Activated naive CD8-positive, alpha-beta T cell (primary cell): ENCODE measurements around the gene PRRT2.
A peak's percentile ranks its signal among the peaks of the same experiment; 100 is the strongest.

Experiments used
- H3K27ac Mint-ChIP-seq: one replicate; pipeline ENCODE4 v1.8.0; 2021; ENCODE audit warnings: mixed read lengths
- H3K27me3 Mint-ChIP-seq: one replicate; pipeline ENCODE4 v1.8.0; 2021; ENCODE audit warnings: mixed read lengths
- H3K36me3 Mint-ChIP-seq: one replicate; pipeline ENCODE4 v1.8.0; 2021; ENCODE audit warnings: mixed read lengths
- H3K4me1 Mint-ChIP-seq: one replicate; pipeline ENCODE4 v1.8.0; 2021; ENCODE audit warnings: low read depth, mixed read lengths
- H3K4me3 Mint-ChIP-seq: one replicate; pipeline ENCODE4 v1.8.0; 2021; ENCODE audit warnings: mild to moderate bottlenecking, mixed read lengths
- H3K9me3 Mint-ChIP-seq: one replicate; pipeline ENCODE4 v1.8.0; 2021; ENCODE audit warnings: low read depth, mixed read lengths

Gene PRRT2

DNA sequence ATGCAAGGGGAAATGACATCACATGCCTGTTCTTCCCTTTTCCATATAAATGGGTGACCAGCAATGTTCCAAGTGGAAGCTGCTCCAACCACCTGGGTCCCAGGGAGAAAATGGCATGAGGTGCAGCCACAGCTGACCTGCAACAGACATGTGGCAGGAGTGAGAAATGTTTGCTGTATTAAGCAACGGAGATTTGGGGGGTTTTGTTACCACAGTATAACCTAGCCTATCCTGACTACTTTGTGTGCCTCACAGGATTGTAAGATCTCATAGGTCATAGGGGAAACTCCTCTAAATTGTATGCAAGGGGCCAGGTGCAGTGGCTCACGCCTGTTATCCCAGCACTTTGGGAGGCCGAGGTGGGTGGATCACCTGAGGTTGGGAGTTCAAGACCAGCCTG lies 39.0 kb downstream of the PRRT2 start:
- no peaks in the 10 kb centered on the region for H3K9me3 Mint-ChIP-seq
- H3K36me3 Mint-ChIP-seq: no peaks in the 10 kb centered on the region
- no peak overlapping the region for H3K27ac Mint-ChIP-seq
- no peak overlapping the region for H3K4me3 Mint-ChIP-seq
- no peaks in the 10 kb centered on the region for H3K27me3 Mint-ChIP-seq
- H3K4me1 Mint-ChIP-seq: peaks cover 11% of the 10 kb centered on the region

DNA sequence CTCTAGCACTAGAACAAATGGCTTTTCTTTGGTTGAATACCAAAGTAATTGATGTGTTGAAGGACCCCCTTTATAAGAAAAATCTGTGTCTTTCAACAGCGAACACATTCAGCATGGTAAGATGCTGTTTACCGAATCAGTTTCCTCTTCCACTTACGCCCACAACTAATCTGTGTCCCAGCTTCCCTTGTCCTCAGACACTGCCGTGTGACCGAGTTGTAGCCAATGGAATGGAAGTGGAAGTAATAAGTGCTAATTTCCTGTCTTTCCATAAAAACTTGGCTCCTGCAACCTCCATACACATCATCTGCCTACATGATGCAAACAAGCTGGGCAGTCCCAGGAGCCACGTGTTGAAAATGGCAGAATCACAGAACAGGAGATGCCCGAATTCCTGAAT lies 40.7 kb downstream of the PRRT2 start:
- Mint-ChIP-seq H3K4me1 (peaks cover 8% of the 10 kb centered on the region), H3K36me3 (no peaks in the 10 kb centered on the region), H3K4me3 (no peak overlapping the region), H3K27ac (no peak overlapping the region), H3K27me3 (no peaks in the 10 kb centered on the region), H3K9me3 (no peaks in the 10 kb centered on the region)

DNA sequence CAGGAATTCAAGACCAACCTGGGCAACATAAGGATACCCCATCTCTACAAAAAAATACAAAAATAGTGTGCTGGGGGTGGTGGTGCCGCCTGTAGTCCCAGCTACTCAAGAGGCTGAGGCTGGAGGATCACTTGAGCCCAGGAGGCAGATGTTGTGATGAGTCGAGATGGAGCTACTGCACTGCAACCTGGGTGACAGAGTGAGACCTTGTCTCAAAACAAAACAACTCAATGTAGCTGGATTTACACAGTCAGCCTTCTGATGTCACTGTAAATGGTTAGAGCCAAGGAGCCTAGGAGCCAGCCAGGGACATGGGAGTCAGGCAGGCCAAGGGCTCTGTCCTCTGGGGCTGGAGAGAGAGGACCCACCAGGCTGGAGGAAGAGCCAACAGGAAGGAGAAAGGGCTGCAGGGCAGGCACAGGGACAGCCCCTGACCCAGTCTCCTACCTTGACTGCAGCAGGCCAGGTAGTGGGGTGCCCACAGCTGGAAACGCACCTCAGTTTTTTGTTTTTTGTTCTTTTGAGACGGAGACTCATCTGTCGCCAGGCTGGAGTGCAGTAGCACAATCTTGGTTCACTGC lies 42.6 kb downstream of the PRRT2 start:
- Mint-ChIP-seq H3K9me3 (no peaks in the 10 kb centered on the region), H3K27me3 (no peaks in the 10 kb centered on the region), H3K4me3 (no peak overlapping the region), H3K27ac (no peak overlapping the region), H3K36me3 (peaks cover 3% of the 10 kb centered on the region), H3K4me1 (no peaks in the 10 kb centered on the region)

DNA sequence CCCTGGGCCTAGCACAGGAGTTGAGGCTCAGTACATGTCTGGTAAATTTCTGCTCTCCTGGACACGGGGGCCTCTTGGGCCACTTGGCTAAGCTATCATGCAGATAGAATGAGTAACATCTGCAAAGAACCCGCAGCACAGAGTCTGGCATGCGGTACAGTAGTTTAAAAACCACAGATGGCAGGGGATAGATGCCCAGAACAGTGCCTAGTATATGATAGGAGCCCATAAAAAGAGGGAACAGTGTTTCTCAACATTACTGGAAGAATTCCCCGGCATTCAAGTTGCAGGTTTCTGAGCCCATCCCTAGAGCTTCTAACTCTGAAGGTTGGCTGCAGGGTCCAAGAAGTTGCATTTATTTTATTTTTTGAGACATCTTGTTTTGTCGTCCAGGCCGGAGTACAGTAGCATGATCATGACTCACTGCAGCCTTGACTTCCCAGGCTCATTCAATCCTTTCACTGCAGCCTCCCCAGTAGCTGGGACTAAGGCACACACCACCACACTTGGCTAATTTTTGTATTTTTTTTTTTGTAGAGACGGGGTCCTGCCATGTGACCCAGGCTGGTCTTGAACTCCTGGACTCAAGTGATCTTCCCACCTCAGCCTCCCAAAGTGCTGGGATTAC lies 45.3 kb downstream of the PRRT2 start:
- Mint-ChIP-seq H3K36me3 (peaks cover 3% of the 10 kb centered on the region), H3K27ac (no peak overlapping the region), H3K4me3 (no peak overlapping the region)

DNA sequence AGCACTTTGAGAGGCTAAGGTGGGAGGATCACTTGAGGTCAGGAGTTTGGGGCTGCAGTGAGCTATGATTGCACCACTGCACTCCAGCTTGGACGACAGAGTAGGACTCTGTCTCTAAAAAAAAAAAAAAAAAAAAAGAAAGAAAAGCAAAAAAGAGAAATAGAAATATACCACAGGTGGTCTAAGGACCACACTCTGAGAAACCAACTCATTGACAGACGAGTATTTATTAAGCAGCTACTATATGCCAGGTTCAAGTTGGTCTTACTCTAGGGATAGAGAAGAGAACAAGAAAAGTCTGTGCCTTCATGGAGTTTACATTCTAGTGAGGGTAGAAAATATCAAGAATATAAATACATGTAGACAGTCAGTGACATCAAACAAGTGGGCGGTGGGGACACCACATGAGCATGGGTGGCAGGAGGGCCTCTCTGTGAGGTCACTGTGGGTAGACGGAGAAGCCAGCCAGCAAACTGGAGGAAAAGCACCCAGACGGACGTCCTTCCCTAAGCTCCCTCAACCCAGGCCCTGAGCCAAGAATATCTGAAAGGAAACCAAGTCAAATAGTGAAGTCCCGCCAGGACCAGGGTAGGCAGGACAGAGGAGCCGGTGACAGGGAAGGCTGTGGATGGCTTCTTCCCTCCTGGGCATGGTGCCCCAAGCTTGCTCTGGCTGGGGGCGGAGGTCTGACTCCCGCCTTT lies 46.3 kb downstream of the PRRT2 start:
- no peak overlapping the region for H3K27ac Mint-ChIP-seq
- peaks cover 3% of the 10 kb centered on the region for H3K36me3 Mint-ChIP-seq

More for the DNA sequence above, 45.3 kb downstream of the PRRT2 start:
- no peaks in the 10 kb centered on the region for H3K27me3 Mint-ChIP-seq
- no peaks in the 10 kb centered on the region for H3K9me3 Mint-ChIP-seq
- peaks cover 15% of the 10 kb centered on the region for H3K4me1 Mint-ChIP-seq

DNA sequence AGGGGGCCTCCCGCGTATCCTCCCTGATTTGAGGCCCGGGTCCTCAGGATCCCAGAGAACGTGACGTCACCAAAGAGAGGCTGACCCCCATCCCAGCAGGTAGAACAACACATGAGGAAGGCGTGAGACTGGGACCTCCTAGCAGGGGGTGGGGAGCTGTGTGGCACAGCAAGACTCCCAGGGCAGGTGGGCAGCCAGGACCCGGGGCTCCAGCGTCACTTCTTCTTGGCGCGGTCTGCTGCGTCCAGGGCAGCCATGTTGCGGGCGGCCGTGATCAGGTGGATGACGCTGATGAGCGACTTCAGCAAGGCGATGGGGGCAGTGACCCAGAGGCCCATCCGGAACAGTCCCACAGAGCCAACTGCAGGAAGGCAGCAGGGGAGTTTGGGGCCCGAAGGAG lies 47.0 kb downstream of the PRRT2 start:
- Mint-ChIP-seq H3K36me3 (peaks cover 3% of the 10 kb centered on the region), H3K27ac (no peak overlapping the region), H3K27me3 (no peaks in the 10 kb centered on the region), H3K4me3 (no peak overlapping the region), H3K4me1 (peaks cover 18% of the 10 kb centered on the region), H3K9me3 (no peaks in the 10 kb centered on the region)

More for the DNA sequence above, 46.3 kb downstream of the PRRT2 start:
- Mint-ChIP-seq H3K4me3 (no peak overlapping the region), H3K27me3 (no peaks in the 10 kb centered on the region), H3K4me1 (peaks cover 17% of the 10 kb centered on the region), H3K9me3 (no peaks in the 10 kb centered on the region)

DNA sequence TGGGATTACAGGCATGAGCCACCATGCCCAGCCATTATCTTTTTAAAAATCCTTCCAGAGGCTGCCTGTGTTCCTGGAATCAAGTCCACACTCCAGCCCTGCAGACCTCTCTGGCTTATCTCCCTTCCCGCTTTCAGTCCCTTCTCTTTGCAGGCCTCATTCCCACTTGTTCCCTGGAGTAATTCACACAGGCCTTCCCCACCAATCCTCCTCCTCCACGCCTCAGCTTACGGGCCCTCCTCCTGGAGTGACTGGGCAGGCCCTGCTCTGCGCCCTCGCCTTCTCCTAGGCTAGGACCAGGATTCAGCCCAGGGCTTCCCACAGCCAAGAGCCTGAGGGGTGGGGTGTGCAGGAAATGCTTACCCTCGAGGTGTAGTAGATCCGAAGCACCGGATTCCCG lies 48.2 kb downstream of the PRRT2 start:
- Mint-ChIP-seq H3K9me3 (no peaks in the 10 kb centered on the region), H3K36me3 (peaks cover 3% of the 10 kb centered on the region), H3K4me1 (peaks cover 18% of the 10 kb centered on the region), H3K27ac (peak overlapping the region; percentile 23), H3K27me3 (no peaks in the 10 kb centered on the region), H3K4me3 (no peak overlapping the region)

DNA sequence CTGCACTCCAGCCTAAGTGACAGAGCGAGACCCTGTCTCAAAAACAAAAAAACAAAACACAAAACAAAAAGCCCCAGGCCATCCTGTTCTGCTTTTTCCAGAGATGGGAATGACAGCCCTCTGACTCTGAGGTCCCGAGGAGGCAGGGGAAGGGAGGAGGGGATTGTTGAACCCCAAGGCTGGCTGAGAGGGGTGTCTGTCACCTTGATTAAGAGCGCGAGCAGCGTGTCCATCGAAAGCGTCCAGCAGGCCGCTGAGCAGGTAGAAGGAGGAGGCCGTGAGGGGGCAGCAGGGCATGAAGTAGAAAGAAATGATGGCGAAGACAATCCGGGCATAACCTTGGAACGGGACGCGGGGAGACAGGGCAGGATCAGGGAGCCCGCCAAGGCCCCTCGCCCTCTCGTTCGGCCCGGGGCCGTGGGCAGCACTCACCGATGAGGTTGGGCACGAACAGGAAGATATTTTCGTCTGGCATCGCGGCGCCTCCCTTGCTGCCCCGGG lies 50.4 kb downstream of the PRRT2 start:
- Mint-ChIP-seq H3K27me3 (no peaks in the 10 kb centered on the region), H3K4me3 (peak overlapping the region; percentile 96), H3K27ac (peak overlapping the region; percentile 92), H3K9me3 (no peaks in the 10 kb centered on the region), H3K4me1 (peaks cover 18% of the 10 kb centered on the region), H3K36me3 (peaks cover 3% of the 10 kb centered on the region)

DNA sequence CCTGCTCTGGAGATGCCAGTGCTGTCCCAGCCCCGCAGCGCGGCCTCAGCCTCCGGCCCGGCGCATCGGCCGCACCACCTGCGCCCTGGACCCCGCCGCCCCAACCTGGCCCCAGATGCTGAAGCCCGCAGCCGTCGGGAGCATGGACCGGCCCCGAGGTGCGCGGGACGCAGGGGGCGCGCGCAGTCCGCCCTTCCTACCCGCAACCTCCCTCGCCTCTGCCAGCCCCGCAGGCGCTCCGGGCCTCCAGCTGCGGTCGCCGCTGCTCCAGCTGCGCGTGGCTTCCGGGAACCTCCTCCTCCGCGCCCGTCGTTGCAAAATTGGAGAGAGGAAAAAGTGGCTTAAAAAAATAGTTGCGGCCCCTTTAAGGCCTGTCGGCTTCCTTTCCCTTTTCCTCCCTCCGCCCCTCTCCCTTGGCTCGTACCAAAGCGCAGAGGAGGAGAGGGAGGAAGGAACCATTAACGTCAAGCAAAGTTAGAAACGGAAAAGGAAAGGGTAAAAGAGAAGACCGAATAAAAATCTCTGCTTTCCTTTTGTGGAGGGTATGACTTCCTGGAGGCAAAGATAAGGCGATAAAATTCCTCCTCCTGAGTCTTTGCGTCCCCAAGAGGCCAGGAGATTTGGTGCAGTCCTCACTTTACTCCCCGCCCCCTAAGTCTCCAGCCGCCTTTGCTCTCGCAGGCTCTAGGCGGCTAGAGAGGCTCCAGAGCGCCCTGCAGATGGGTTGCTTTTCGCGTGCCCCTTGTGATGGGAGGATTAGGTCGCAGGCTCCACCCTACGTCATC lies 51.1 kb downstream of the PRRT2 start, which contains the start of gene CDIPT:
Gene CDIPT (minus strand): TSS at position 343 of the 785 bp plus-strand sequence. CDS start 369 bp downstream, outside the sequence.
- Mint-ChIP-seq H3K4me3 (peak within 1 kb of the TSS; percentile 96), H3K36me3 (peaks cover 3% of the 10 kb centered on the region), H3K9me3 (no peaks in the 10 kb centered on the region), H3K4me1 (peaks cover 18% of the 10 kb centered on the region), H3K27ac (peak within 1 kb of the TSS; percentile 99), H3K27me3 (no peaks in the 10 kb centered on the region)

DNA sequence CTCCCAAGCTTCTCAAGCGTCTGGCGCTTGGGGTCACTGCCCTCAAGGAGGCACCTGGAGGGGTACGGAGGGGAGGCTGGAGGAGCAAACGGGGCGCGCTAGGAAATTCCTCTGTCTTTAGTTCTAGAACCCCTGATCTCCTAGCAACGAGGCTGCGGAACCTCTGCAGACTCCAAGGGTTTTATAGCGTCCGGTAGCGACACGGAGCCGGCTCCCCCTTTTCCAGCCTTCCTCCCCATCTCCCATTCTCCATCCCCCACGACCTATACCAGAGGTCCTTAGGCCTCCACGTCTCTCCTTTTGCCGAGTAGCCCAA lies 51.6 kb downstream of the PRRT2 start:
- peaks cover 18% of the 10 kb centered on the region for H3K4me1 Mint-ChIP-seq
- peak overlapping the region; percentile 99 for H3K27ac Mint-ChIP-seq
- H3K4me3 Mint-ChIP-seq: peak overlapping the region; percentile 96
- no peaks in the 10 kb centered on the region for H3K9me3 Mint-ChIP-seq
- no peaks in the 10 kb centered on the region for H3K36me3 Mint-ChIP-seq
- H3K27me3 Mint-ChIP-seq: no peaks in the 10 kb centered on the region

DNA sequence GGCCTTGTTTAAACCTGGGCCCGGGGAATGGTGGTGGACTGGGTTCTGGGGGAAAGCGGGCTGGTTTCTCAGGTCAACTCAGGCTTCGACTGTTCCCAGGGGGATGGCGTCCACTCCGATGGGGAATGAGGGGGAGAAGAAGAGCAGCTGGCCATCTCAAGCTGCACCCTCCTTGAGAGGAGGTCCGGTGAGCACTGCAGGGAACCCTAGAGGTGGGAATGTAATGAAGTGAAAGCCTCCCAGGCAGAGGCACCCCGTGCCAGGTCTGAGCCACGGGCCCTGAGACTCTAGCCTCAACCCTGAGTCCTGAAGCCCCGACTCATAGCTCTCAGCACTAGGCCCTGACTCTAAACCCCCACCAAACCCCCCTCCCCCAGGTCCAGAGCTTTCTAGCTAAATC lies 52.2 kb downstream of the PRRT2 start:
- H3K4me1 Mint-ChIP-seq: peaks cover 18% of the 10 kb centered on the region
- no peak overlapping the region for H3K27ac Mint-ChIP-seq

More for the DNA sequence above, 52.2 kb downstream of the PRRT2 start:
- H3K36me3 Mint-ChIP-seq: no peaks in the 10 kb centered on the region
- H3K4me3 Mint-ChIP-seq: no peak overlapping the region
- no peaks in the 10 kb centered on the region for H3K27me3 Mint-ChIP-seq
- no peaks in the 10 kb centered on the region for H3K9me3 Mint-ChIP-seq
